Suppressor macrophage (primary cell): ENCODE data around the gene RTTN.

ENCODE experiments used
- DNase-seq, 4 experiments: peaks; one replicate each; pipeline ENCODE4 v3.0.0-alpha.2; 2020 to 2022

The RTTN gene

DNA sequence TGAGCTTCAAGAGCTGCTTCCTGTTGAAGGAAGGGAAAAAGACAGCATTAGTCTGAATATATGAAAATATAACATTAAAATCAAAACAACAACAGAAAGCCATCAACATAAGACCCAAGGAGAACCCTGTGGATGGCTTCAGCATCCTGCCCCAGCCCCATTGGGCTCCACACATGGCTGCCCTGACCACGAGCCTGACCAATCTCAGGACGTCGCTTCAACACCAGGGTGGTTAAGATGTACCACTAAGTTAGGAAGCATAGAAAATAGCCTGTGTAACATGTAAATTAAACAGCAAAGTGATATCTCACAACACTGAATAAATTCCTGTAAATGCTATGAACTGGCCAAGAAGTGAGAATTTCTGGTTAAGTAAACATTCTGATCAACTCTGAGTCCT is 180.7 kb downstream of the RTTN start:
- DNase-seq, result no peak

DNA sequence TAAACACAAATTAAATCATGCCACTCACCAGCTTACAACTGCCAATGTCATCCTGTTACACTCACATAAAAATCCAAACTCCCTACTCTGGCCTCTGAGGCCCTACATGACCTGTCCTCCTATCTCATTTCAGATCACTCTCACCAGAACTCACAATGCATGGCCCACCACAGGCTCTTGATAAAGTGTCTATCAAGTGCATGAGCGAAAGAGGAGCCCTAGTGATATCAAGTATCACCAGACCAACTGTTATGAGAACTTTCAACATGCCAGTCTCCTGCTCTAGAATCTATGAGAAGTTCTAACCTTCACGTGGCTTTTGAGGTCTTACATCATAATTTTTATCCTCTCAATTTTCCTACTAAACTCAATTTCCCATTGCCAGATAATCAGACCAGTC is 181.4 kb downstream of the RTTN start:
- DNase-seq, result no peak

DNA sequence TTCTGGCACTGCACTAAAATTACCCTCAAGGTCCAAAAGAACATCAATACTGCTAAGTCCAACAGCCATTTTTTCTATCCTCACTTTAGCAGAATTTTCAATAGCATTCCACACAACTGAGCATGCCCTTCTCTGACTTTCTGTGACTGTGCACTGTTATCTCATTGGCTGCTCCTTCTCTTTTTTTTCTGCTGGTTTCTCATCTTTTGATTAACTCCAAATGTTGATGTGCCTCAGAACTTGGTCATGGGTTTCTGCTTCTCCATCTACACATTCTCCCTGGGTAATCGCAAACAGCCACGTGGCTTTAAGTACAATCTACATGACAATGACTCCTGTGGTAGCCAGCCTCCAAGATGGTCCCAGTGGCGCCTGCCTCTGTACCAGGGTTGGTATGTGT is 182.9 kb downstream of the RTTN start:
- DNase-seq, result no peak

DNA sequence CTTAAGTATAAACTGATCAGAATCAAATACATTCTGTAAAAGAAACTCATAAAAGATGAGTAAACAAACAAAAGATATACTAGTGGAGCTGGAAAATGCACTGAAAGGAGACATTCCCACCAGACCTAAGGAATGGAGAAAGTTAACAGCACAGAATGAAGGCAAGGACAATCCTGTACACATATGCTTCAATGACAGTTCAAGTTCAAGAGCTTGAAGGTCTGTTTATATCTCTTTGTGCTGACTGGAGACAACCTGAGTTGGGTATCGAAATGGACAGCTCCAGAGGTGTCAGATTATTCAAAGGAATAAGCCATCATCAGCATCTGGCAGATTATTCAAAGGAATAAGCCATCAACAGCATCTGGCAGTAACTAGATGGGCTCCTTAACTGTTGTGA is 184.0 kb downstream of the RTTN start:
- DNase-seq, result no peak

DNA sequence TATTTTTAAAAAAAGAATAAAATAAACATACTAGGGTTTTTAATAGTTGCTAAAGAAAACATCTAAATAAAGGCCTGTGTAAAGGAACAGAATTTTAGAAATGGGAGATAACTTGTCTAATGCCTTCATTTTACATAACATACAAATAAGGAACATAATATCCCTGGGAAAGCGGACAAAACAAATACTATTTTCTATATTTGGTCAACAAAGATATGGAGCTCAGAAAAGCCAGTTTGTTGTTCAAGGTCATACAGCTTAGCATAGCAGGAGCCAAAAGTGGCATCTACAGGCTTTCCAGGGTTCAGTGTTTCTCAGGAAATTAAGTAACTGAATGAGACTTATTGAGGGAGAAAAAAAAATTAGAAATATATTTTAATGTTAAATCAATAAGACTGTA is 184.4 kb downstream of the RTTN start:
- no peak for DNase-seq

DNA sequence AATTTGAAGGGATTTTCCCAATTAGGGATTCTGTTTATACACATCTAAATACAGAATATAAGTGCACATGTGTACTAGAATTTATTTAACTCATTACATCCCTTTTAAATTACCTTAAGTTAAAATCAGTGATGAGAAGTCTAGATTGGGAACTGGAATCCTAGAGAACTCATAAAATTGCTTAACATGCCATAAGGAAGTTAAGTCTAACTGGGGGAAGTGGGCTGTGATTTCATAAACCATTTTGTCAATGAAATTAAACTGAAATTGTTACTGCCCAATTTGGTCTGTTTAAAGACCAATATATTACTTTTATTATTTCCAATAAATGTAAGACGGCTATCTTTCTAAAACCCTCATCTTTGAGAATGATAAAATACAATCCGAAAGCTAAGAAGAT is 185.5 kb downstream of the RTTN start:
- peak; percentile 3 to 66 (median 40) for DNase-seq

DNA sequence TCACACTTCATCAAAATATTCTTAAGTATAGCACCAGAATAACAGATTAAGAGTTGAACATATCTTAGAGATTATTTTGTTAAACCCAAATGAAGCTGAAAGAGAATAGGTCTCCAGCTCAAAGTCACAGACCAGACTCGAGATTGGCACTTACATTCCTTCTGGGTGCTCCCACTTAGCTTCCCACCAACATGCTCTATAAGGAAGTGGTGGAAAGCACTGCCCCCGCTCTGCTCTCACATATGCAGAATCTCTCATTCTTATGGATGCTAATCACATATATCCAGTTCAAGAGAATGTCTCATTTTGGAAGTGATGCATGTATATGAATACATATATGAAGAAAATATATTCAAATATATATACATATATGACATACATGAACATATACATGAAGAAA is 186.4 kb downstream of the RTTN start:
- peak in 1 of 4 experiments; percentile 2 for DNase-seq

DNA sequence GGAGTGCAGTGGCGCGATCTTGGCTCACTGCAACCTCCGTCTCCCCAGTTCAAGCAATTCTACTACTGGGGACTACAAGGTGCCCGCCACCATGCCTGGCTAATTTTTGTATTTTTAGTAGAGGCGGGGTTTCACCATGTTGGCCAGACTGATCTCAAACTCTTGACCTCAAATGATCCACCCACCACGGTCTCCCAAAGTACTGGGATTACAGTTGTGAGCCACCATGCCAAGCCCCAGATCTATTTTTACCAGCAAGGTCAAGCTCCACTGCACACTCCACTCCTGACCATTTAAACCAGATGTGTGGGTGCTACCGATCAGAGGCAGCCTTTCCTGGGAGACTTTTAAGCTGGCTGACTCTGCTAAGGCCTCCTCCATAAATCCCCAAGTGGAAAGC is 190.4 kb downstream of the RTTN start:
- DNase-seq, result no peak

DNA sequence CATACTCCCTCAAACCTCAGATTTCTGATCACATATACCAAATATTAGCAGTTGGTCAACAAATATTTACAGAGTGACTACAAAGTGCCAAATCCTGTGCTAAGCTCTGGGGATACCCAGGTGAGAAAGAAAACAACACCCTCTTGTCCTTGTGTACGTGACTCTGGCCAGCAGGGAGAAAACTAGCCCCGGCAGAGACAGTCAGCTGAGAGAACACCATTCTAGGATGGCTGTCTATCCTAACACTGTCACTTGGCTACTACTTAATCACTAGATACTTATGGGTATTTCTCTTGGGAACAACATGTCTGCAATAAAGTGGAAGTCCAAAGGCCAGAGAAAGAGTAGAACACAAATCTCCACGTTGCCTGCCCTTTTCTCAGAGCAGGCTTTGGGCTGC is 199.9 kb downstream of the RTTN start:
- DNase-seq, result no peak

DNA sequence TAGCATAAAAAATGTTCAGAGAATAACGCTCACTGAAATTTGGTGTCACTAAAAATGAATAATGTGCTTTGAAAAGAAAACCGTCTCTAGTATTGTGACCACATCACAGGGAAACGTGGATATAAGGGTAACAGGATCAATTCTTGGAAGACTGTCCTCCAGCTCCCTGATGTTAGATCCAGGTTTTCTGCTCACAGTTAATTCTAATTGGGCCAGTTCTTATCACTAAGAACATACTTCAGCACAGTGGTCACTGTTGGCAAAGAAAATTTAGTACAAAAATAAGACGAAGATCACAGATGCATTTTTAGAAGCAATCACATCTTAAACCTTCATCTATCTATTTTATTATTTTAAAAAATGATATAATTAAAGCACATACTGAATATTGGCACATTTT is 200.8 kb downstream of the RTTN start:
- no peak for DNase-seq

DNA sequence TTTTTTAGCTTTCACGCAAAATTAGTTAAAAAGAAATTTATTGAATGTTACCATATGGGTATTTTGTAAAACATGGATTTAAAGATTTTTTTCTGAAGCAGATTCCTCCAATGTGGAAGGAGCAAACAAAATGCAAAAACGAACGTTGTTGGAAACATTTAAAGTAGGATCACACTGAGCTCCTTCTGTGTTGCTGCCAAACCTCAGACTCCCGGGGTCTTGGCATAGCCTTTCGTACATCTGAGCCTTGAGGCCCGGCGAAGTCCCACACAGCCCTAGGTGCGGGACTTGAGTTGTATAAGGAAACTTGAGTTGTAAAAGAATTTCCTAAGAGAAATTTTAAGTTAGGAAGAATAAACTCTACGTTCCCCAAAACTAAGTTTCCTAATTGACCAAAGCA is 205.8 kb downstream of the RTTN start:
- no peak for DNase-seq

DNA sequence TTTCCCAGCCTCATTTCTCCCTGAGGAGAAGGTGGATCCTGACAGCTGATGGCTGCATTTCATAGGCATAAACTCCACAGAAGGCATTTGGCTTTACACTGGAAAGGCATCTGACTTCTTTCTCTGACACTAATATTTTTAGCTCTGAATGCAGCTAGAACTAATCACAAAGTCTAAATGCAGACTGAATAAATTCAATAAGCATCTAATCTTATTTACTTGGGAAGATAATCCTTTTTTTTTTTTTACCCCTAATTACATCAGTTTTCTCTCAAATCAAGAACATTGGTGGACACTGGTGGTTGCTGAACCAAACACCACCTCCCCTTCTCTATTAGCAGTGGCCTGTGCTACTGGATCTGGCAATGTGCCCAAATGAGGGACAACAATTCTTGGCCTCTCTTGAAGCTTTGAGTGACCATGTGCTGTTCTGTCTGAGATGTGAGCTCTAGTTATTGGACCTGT is 206.9 kb downstream of the RTTN start:
- no peak for DNase-seq

DNA sequence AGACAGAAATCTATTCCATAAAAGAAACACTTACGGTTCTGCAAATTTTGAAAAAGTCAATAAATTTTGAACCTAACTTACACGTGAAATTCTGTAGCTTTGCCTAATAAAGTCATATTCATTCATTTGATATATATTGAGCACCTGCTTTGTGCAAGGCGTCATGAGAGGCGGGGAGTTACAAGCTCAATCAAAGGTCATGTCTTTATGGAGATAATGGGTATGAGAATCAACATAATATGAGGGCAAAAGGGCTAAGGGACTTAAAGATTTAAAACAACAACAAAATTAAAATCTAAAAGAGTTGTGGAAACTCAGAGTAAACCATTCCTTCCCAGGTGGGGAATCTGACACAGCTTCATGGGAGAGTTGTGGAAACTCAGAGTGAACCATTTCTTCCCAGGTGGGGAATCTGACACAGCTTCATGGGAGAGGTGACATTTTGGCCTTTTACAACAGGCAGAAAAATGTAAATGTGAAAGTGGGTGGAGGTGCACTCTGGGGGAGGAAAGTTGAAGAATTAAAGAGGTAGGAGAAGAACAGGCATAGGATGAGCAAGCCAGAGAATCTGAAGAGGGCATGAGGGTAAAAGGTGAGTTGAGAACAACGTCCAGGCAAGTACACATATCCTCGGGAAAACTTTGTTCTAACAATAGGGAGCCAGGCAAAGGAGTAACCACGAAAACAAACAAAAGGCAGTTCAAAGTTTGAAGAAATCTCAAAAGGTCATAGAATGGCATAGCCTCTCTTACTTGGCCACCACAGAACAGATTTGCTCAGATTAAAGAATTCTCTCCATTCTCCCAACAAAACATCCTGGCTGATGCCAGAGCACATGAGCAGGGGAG is 208.3 kb downstream of the RTTN start:
- DNase-seq, result no peak

DNA sequence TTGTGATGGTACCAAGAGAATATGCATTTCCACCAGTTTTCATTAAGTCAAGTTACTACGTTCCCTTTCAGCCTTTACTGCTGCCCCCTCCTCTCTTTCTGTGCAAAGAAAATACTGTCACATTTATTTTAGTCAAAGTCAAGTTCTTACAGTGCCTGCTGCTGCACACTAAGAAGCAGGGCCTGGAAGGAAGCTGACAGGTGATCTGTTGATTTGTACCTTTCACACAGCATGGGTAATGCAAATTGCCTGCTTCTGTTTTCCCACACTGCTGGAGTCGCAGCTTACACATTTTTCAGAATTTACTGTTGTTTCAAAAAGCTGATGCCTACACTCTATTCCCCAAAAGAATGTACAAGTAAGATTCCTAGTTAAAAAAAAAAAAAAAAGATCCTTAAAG is 209.1 kb downstream of the RTTN start:
- no peak for DNase-seq

DNA sequence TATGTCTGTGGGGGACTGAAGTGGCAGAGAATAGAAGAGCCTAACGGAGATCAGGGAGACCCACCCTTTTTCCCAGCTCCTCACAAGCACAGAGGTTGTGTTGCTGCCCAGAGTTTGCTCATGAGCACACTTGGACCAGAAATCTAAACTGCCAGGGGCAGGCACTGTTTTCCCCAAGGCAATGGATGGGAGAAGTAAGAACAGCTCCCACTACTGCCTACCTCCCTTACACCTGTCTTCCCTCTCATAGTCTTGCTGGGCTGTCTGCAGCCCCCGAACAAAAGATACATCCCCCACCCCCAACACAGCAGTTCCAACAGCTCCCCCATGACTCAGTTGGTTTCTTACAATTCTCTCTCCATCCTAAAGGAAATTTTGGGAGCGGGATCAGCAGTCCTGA is 209.7 kb downstream of the RTTN start:
- no peak for DNase-seq

DNA sequence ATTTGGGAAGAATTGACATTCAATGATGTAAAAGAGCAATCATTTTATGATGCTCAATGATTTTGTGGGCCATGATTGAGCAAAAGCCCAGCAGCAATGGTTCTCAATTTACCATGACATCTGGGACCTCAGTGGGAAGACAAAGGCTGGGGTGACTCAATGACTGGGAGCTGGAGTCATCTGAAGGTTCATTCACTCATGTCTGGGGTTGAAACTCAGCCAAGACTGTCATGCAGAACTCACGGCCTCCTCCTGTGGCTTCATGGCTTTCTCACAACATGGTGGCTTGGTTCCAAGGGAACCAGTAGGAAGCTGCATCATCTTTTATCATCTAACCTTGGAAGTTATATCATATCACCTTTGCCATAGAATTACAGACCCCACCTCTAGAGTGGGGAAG is 212.7 kb downstream of the RTTN start:
- DNase-seq, result peak in 1 of 4 experiments; percentile 2

DNA sequence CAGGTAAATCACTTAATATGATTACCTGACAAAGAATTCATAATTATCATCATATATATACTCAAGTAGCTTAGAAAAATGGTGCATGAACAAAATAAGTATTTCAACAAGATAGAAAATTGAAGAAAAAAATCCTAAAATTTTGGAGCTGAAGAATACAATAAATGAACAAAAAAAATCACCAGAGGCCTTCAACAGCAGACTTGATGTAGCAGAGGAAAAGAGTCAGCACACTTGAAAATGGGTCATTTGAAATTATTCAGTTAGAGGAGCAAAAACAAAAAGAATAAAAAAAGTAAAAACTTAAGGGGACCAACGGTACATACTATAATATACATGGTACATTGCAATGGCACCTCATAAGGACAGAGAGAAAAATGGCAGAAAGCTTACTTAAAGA is 217.6 kb downstream of the RTTN start:
- DNase-seq, result no peak

DNA sequence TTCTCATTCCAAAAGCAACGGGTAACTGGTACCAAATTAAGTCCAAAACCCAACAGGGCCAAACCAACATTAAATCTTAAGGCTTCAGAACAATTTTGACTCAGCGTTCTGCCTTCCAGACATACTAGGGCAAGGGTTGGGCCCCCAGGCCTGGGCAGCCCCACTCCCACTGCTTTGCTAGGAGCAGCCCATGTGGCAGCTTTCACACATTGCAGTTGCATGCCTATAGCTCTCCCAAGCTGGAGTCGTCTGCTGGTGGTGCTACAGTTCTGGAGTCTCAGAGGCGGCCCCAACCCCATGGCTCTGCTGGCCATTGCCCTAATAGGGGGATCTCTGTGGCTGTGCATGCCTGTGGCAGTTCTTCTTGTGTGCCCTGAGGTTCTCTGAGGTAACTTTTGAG is 220.2 kb downstream of the RTTN start:
- no peak for DNase-seq

DNA sequence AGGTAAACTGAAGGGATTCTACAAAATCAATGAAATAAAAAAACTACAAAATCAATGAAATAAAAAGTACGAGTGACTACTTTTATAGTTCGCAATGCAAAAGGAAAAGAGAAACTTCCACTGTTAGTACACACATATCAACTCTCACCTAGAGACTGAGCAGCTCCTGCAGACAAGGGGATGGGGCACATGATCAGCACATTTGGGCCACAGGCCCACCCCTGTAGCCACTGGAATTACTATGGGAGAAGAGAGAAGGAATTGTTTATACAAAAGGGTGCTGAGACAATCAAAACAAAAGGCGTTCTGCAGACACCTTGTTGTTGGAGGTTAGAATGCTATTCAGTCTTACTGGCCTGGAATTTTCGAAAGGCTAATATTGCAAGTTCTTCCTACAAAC is 223.1 kb downstream of the RTTN start:
- no peak for DNase-seq

DNA sequence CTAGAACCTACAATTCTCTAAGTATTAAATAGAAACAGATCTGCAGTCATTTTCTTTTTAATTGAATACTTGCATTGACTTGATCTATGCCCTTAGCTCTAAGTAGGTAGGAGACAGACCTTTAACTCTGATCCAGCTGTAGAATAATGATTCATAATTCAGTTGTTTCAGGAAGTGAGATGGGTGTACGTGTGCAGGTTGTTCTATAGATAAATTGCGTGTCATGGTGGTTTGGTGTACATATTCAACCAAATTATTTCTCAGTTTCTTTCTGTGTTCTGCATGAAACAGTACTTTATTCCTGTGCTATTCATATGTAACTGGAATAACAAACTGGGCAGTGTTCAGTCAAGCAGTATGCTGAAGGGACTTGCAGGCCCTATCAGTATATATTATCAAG is 223.5 kb downstream of the RTTN start:
- DNase-seq, result no peak

DNA sequence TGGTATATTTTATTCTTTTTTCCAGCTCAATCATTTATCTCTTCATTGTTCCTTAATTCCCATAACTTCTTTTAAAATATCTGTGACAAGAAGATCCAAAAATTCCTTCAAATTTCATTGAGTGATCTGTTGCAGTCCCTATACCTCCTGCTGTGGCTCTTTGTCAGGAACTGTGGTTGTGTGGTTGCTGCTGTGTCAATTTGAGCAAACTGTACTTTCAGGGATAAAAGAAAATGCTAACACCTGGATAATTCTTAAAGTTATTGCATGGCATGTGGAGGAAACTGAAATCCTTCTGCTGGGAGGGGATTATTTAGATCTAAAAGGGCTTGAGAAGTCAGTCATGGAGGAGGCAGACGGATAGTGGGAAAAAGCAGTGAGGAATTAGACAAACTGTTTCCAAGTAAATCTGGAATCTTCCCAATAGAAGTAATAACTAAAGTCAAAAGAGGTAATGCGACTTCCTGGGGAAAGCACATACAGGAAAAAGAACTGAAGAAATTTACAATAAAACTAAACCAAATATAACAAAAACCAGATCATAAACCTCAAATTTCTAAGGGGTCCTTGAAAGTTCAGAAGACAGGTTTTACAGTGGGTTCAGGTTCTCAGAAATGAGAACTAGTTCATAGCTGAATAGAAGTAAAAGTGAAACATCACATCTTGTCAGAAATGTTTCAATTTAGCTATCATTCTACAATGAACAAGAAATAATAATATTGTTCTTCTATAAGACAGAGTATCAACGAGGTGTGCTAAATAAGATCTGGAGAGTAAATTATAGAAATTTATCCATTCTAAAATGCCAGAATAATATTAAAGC is 224.3 kb downstream of the RTTN start:
- DNase-seq, result no peak

DNA sequence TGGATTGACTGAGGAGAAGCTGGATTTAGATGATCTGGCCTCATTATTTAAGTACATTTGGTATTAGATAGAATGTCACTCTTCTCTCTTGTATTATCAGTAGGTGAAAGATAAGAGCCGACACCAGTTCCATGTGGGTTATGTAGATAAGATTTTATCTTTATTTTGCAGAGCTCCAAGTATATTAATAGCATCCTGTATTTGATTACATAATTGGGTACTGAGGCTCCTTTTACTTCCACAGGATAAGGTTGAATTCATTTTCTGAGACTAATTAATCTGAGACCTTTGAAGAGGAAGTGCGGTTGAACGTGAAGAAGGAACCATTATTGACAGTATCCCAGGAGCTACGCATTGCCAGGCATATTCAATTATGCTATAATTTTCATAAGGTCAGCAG is 225.0 kb downstream of the RTTN start:
- no peak for DNase-seq

DNA sequence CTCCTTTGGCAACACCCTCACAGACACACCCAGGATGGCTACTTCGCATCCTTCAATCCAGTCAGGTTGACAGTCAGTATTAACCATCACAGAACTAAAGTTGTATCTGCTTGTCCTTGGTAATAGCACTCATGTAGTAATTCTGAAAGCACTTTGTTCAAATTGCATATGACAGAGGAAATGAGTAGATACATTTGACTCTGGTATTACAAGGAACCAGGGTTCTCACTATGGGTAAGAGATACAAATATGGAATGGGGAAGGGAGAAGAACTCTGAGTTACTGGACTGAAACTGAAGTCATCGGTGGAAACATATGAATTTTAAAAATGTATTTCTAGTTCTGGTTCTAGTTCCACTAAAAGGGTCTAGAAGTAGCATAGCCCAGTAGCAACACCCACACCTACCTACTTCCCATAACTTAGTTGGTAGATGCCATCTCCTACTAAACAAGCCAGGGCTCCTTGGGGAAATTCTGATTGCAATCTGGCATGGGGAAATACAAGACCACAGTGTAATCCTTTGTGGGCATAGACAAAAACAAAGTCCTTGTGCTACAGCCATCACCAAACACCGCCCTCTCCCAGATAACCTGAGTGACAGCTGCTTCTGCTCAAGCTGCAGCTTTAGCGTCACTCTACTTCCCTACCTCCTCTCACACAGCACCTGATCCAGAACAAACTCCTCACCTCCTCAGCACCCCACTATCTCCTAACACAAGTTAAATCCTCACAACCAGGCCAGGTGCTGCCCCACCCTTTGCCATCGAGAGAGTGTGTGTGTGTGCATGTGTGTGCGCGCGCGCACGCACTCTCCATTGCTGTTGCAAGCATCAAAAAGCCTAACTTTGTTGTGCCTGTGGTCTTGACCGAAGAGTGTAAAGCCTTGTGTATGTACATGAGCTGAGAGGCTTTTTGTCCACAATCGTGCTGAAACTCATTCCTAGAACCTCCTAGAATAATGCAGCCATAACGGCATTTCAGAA is 226.5 kb downstream of the RTTN start:
- DNase-seq, result peak in 3 of 4 experiments; percentile 15 to 36 (median 23)
